NCI-H226 (cell line): ENCODE results near the gene CAV1.

Source experiments
- DNase-seq: peaks from one replicate; pipeline ENCODE4 v3.0.0-alpha.2; 2015

The CAV1 gene

DNA sequence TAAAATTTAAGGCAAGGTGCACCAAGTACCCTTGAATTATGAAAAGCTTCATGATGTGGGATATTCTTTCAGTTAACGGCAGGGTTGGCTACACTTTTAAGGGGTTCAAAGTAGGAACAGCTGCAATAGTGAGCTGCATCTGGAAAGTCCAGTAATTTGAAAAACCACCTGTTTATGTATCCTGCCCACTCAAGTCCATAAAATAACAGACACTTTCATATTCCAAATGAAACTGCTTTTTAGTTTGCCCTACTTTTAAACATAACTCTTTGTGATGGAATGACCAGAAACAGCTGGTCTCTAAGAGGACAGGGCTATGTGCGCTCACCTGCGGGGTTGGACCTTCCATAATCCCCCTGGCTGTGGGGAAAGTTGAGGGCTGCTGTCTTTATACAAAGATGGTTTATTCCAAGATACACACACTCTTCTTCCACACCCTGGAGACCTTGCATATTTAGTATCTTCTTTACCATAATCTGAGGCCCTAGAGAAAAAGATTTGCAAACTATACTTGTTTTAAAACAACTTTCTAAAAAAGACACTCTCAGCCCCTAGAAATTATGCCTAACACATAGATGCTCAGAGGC is 7.4 kb downstream of the CAV1 start:
- DNase-seq, result no peak

DNA sequence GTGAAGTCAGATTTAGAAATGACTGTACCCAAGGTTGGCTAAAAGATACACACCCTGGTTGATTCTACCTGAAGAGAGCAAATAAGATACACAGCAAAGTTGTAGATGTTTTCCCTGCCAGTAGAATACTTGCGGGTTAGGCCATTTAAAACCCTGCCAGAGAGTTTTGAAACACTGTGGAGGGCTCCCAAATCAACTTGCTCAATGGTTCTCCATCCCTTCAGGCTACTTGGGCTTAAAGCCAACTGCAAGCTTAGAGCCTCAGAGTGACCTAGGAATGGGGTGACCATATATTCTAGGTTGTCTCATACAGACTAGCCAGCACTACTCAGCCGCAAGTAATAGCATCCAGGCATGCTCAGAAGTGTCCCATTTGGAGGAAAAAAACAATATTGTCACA is 10.0 kb downstream of the CAV1 start:
- no peak for DNase-seq

DNA sequence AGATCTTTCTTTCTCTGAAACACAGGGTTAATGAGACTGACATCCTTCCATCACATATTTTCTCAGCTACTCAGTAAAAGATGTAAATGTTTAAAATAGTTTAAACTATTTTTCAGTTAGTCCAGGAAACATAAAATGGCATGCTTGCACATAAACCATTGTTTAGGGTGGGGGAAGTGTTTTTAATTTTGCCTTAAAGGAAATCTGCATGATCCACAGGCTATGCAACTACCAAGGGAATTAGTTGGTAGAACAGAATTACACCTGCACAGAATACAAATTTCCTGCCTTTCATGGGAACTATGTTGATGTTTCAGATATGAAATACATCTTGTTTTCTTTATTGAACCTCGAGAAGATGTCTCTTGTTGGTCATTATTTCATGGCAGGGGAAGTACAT is 10.6 kb downstream of the CAV1 start:
- no peak for DNase-seq

DNA sequence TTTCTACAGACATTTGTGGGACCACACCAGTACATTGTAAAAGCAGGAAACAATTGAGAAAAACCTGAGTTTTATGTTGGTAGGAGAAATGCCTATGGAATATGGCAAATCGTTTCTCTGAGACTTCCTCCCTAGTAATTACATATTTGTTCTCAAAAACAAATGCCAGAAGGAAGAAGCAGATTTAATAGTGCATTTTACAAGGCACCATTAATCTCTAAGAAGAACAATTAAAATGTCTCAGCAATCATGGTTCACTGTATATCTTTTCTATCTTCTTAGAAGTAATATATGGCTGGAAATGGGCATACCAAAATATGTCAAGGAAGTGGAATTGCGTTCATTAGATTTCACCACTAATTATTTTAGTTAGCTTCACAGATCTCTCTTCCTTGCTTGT is 13.3 kb downstream of the CAV1 start:
- no peak for DNase-seq

DNA sequence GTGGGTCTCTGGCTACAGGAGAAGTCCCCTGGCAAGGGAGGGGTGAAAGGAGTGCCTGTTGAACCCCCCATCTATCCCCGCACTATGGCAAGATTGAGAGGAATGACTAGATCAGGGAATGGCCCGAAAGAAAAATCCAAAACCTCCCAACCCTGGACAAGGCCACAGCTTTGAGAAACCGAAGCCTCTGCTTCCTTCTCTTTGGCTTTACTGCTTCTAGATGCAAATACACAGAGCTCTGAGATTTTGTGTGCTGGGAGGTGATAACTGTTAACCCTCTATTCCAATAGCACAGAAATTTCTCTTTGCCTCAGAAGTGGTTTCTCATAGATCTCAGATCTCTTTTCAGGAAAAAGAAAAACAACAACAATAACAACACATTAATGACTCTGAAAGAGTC is 15.0 kb downstream of the CAV1 start:
- no peak for DNase-seq

DNA sequence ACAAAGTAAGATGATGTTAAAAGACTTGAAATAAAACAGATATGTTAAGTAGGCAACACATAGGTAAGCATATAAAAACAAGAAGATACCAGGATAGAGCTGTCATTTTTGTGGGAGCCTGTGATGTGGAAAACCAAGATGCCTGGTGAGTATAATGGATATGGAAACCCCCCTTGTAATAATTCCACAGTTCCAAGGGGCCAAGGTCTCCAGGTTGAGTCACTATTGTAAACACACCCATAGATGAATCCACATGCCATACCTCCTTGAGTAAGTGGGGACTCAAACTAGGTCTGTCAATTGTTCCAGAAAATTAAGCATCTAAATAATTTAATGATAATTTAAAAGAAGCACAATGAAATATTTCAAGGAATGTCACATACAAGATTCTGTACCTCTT is 15.9 kb downstream of the CAV1 start:
- DNase-seq, result no peak

DNA sequence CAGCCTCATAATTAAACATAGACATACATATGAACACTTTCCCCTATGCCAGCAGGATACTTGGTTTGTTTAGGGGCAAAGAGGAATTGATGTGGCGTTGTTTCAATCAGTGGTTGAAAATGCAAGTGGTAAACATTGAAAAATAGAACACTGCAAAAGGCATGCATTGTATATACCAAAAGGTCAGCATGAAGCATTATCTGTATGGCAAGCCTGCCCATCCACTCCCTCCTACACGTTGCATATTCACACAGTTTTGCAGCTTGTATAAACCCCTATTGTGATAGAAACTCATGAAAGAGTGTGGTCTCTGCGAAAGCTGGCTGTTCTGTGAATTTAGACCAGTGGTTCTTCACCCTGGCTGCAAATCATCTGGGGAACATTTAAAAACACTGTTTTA is 17.1 kb downstream of the CAV1 start:
- DNase-seq, result no peak

DNA sequence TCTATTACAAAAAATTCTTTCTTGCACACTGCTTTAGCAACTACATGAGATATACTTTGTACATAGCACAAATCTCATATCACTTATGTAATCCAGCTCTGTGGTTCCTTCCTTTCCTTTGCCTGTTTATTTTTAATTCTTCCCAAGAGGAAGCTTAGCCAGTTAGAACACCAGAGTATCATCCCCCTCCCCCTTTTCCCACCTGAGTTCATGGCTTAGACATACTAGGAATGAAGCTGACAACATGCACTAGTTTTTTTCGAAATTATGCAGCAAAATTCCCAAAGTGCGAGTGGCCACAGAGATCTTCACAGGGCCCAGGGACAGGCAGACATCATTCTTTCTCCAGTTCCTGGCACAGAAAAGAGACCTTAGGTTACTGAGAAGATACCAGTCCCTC is 17.8 kb downstream of the CAV1 start:
- DNase-seq, result peak; percentile 64

DNA sequence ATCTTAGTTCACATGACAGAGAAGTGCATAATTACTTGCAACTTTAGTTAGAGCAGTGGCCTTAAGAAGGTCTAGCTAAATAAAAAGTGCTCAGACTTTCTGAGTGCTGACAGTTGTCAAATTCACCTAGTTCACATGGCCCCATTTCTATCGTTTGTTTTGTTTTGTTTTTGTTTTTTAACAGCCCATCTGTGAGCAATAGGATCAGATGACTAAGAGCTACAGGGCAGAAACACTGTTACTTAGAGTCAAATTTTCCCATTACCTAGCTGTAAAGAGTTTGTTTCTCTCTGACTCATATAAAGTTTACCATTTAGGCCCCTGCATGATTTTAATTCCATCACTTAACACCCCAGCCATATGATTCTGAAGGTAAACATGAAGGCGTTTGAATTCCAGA is 18.8 kb downstream of the CAV1 start:
- DNase-seq, result no peak

DNA sequence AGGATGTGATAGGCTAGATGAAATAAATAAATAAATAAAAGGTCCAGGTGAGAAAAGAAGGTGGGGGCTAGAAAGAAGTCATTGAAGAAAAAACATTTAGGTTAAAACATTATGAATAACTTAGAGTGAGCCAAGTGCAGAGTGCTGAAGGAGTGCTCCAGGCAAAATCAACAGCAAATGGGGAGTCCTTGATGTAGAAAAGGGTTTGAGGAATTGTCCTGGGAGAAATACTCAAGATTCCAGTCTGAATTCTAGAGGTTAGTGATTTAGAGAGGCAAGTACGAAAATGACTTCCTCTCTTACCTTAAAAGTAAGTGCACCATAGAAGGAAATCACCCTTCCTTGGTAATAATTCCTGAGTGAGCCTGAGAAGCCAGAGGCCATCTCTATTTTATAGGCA is 19.7 kb downstream of the CAV1 start:
- DNase-seq, result no peak

DNA sequence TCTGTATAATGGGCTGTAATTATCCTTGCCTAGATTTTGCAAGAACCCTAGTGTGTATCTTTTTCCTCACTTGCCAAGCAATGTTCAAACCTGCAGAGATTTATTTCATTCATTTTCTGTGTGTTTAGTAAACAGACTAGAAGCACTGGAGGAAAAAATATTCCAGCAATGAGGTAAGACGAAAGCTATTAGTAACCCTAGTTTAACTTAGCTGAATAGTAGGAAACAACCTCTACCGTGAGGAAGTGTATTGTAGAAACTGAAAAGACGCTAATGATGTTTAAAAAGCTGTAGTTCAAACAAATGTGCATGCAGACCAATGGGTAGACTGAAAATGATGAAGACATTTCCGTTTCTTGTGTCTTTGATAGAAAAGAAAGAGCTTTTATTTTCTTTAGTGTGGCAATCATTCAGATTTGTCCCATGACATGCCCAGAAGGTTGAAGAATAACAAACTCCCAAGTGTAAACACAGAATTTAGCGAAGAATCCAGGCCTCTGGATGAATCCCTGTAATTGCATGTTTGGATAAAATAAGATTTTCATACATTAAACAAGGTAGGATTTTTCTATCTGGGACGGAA is 20.7 kb downstream of the CAV1 start:
- DNase-seq, result no peak

DNA sequence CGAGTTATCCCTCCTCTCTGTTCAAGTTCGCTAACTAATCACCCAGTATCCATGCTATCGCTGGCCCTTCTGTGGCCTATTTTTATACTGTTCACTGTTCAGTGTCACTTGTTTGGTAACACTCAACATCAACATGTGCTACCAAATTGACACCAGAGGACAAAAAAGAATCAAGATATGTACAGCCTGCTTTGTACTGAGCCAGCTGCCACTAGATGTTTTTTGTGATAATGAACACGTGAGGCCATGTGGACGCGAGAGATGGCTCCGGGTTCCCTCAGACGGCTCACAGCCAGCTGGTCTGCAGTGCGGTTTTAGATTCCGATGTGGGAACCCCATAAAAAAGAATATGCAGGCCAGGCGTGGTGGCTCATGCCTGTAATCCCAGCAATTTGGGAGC is 21.2 kb downstream of the CAV1 start:
- DNase-seq, result no peak

DNA sequence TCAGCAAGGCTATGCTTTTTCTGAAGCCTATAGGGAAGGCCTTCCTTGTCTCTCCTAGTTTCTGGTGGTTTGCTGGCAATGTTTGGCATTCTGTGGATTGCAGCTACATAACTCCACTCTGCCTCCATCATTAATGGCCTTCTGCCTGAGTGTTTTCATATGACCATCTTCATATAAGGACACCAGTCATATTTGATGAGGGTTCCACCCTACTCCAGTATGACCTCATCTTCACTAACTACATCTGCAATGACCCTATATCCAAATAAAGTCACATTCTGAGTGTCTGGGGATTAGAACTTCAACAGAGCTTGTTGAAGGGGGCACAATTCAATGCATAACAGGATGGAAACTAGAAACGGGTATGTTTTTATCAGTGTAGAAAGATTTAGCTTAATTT is 22.1 kb downstream of the CAV1 start:
- no peak for DNase-seq

DNA sequence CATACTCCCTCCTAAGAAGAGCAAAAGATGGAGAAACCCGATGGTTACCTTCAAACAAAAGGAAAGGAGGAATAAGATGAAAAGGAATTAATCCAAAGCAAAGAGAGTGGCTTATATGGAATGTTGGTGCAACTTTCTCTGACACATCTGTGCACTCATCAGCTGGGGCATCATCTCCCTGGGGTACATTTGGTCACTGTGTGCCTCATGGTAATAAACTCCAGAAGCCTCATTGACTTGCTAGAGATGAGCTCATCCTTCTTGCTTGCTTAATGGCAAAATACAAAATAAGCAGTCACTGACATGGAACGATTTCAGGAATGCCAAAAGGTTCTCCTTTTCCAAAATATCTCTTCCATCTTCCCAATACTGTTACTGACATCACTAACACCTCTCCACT is 22.5 kb downstream of the CAV1 start:
- DNase-seq, result no peak

DNA sequence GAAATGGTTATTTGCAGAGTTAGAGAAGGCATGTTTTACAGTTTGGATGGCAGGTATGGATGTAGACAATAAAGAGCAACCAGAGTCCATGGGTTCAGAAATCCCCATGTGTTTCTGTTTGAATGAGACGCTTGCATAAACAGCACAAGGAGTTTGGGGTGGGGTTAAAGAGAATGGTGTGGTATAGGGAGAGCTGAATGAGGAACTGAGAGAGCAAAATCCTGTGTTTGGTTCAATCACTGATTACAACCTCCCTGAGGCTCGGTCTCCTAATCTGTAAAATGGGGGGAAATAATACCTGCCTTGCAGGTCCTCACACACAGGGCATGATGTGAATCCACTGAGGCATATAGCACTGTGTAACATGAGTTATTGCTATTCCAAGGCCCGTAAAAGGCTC is 23.7 kb downstream of the CAV1 start:
- DNase-seq, result no peak

DNA sequence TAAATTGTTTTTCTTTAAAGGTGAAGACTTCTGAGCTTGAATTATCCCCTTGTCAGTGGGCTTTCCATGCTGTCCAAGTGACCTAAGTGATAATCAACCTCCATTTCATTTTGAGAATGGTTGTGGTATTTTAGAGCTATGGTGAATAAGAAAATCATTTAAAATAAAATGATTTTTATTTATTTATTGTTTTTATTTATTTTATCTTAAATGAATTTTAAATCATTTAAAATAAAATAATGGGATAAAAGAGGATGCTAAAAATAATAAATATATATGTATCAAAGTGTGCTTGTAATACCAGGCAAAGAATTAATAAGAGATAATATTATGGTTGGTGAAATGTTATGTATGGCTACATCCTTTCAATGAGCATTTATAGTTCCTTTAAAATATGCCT is 24.5 kb downstream of the CAV1 start:
- DNase-seq, result no peak

DNA sequence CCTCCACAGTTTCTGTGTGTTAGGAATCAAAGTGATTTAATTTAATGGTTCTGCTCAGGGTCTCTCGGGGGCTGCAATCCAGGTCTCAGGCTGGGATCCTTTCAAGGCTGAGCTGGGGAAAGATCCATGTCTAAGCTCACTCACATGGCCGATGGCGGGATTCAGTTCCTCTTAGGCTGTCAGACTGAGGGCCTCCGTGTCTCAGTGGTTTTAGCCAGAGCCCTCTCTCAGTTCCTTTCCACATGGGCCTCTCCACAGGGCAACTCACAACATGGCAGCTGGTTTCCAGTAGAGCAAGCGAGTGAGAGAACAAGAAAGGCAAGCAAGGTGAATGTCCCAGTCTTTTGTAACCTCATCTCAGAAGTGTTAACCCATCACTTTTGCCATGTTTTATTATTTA is 26.9 kb downstream of the CAV1 start:
- DNase-seq, result no peak

DNA sequence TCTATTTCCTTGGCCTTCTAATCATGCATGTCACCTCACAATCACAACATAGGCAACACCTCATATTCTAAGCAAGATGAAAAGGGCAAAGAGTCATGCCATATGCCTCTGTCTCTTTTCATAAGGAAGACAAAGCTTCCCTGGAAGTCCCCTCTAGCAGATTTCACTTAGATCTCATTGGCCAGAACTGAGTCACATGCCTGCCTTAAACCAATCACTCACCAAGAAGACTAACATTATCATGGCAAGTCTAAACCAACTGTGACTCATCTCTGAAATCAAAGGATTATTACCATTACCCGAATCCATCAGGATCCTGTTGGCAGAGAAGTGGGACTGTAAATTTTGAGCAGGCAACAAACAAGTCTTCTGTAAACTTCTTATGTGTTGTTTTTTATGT is 27.8 kb downstream of the CAV1 start:
- peak; percentile 57 for DNase-seq

DNA sequence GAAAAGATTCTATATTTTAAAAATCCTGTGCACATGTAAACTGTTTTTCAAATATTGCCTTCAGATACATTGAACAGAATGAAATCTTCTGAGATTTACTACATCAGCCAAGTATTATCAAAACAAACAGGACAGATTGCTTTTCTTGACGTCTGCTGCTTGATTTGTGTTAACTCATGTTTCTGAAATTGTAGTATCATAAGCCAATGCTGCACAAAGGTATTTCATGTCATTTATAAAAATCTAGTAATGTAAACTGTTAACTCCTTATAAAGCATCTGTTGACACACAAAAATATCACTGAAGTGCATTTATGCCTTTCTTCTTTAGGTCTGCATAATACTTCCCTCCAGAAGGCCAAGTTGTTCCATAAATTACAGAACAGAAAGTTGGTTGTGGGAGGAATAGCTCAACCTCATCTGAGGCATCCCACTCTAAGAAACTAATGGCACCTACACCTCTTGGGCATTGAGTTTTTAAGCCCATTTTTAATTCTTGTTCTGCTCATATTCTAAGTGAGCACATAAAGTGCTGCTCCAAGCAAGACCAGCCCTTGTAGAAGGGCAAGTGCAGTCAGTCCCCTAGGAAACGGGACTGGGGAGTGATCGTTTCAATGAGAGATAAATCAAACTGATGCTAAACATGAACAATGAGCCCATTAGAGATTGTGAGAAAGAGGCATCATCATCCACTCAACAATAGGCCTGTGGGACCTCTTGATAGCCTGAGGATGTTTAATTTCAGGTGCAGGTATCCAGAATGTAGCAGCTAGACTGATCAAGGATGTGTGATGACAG is 28.5 kb downstream of the CAV1 start:
- no peak for DNase-seq

DNA sequence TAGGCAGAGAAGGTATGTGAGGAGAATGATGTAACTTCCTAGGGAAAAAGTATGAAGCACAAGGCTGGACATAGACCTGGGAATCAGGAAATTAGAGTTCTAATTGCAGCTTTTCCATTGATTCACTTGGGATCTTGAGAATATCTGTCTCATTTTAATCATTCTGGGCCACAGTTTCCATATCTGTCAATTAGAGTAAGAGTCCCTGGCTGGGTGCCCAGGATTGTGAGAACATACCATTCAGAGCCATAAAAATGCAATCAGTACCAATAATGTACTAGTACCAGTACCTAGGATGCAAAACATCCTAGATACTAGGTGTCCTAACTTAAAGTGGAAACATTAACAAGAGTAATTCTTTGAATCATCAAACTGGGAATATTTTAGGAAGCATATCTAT is 29.6 kb downstream of the CAV1 start:
- DNase-seq, result no peak

DNA sequence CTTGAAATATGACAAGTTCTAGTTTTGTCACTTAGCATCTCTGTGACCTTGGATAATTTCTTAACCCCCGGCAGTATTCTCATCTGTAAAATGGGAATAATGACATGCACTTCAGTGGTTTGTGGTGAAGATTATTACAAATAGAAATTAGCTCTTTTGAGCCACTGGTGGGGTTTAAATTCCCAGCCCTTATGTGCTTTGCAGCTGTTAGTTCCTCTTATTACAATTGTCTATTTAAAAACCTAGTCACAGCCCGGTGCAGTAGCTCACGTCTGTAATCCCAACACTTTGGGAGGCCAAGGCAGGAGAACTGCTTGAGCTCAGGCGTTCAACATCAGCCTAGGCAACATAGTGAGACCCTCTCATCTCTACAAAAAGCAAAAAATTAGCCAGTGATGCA is 30.1 kb downstream of the CAV1 start:
- DNase-seq, result no peak

DNA sequence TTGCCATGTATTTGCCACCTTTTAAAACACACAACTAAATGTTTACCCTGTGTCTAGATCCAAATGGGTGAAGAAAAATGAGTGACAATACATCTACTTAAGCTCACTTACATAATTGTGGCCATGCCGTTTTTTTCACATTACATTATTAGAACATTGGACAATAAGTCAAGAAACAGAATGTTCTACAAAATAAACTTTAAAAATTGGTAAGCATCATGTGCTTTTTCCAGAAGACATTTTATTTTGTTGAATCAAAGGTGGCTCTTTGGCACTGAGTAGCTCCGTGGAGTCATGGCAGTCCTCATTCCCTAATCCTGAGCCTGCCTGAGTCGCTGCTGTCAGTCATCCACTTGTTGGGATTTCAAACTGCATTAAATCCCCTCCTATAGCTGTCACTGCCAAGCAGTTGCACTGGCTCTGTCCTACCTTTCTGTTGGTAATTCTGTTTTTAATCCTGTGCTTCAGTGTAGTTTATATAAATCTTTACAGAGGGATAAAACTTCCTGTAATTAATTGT is 32.3 kb downstream of the CAV1 start:
- DNase-seq, result no peak

DNA sequence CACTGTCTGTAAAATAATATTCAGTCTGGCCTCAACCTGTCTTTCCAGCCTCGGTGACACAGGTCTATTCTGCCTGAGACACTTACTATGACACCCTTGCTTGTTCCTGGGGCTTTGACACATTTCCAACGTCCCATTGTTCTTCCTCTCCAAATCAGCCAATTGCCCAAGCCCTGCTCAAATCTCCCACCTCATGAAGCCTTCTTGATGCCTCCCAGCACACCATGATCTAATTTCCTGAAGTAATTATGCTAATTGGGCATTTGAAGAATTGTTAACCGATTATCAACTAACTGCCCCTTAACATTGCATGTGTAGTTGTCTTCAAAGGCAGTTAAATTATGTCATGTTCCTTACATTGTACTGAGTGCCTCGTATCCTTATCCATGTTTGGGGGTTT is 33.1 kb downstream of the CAV1 start:
- no peak for DNase-seq
